HG03064 (cell line): Measurements from ENCODE around the gene LRRC74A.

ENCODE experiments used
- ATAC-seq: cut with Tn5 transposase; IDR thresholded peaks from one replicate; pipeline ENCODE4 v1.9.1; 2021; ENCODE audit warnings: low read depth; ENCODE audit not compliant: unreplicated experiment

The LRRC74A gene

DNA sequence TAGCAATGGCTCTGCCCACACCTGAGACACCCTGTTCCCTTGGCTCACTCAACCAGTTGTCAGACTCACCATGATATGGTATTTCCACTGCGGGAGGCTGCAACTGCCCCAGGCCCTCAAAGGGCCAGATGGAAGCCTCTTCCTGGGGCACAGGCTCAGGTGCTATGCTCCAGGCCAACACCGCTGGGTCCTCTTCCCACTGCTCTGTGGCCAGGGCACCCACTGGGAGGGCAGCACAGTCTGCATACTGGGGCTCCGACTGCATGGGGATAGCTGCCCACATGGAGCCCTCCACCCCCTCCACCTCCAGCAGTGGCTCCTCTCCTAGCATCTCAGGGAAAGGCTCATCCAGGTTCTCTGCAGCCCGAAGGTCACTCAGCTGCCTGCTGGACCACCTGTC is 17.2 kb upstream of the LRRC74A start:
- ATAC-seq, result no peak

DNA sequence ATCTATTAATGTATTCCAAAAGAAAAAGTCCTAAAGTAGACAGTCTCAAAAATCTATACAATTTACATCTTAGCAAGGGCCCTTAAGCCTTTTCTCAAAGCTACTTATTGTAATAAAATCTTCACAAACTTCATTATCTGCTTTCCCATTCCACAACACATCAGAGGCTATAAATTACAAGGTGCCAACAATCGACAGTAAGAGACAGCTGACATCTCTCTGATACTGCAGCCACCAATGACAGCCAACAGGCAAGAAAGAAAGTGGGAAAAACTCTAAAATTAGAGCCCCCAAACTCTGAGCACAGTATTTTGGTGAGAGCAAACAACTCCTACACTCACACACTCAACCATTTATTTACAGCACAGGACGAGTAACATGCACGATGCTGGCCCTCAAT is 15.7 kb upstream of the LRRC74A start:
- no peak for ATAC-seq

DNA sequence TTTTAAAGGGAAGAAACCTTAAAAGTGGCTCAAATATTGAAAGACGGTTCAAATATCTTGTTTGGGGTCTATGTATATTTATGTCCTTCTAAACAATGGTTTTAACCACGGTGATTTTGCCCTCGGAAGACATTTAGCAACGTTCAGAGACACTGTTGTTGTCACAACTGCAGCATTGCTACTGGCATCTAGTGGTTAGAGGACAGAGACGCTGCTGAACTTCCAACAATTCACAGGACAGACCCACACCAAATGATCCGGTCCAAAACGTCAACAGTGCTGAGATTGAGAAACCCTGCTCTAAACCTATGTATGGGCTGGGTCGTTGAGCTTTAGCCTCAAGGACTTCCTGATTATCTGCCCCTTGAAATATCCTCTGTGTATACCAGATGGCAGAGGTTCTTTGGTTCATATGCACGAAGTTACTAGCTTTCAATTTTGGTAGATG is 15.2 kb upstream of the LRRC74A start:
- ATAC-seq, result no peak

DNA sequence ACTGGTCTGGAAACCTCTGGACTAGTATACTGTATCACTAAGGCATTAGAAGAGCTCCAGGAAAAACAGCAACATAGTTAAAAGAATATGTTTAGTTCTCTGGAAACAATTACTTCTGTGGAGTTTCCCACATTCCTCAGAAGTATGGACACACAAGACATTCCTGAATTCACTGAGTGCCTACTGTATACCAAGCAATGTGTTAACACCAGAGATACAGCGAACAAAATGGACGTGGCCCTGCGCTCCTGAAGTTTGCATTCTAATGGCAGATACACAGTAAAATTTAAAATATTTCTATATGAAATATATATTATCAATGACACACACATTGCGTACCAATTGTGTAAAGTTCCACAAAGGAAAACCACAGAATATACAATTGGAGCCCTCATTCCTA is 14.6 kb upstream of the LRRC74A start:
- ATAC-seq, result no peak

DNA sequence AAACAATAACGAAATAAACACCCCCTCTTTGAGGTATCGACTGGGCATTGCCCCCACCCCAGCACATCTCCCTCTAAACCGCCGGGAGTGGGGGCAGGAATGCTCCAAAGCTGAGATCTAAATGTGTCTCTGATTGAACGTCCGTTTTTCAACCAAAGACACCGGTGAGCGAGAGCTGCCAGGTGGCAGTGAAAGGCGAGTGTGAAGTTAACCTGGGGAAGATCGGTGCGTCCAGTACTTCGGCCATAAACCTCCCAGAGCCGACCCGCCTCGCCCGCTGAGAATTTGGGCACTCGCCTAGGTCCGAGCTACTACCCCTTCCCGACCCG is 14.2 kb upstream of the LRRC74A start:
- peak; percentile 22 for ATAC-seq

DNA sequence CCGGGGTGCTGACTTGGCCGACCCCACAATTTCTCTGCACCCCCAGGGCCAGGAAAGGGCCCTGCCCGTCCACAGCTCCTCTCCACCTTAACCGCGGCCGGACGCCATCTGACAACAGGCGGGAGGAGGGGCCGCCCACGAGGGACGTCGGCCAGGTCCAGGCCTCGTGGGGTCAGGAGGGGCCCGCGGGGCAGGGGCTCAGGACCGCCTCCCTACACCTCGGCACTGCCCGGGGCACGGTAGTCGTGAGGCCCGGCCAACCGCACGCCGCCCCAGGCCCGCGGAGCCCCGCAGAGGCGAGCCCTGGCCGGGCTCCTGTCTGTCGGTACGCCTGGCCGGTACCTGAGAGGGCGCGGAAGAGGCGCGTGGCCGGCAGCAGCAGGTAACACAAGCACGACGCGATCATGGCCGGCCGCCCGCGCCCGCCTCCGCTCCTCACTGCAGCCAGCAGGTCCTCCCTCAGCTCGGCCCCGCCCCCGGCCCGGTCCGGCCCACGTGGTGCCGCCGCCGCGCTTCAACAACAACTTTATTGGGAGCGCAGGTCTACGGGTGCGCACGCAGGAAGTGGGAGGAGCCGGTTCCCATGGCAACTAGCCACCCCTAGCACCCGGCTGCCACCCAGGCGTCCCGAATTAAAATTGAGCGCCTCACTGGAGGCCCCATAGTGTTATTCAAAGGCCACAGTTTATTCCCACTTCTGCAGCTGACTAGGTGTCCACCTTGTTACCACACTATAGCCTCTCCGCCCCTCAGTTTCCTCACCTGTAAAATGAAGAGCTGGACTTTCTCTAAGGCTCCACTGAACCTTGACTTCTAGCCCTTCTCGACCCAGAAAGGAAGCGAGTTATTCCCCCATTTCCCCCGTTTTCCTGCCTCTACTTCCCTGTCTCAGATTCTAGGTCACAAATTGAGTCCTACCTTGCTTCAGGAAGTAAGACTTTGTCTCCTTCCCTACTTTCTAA is 13.5 kb upstream of the LRRC74A start, which contains the start of gene ANGEL1:
Gene ANGEL1, minus strand, starts transcription at position 461 of the 962 bp plus-strand sequence. Its CDS starts 55 bp downstream, at position 406.
- peak; percentile 63 for ATAC-seq

DNA sequence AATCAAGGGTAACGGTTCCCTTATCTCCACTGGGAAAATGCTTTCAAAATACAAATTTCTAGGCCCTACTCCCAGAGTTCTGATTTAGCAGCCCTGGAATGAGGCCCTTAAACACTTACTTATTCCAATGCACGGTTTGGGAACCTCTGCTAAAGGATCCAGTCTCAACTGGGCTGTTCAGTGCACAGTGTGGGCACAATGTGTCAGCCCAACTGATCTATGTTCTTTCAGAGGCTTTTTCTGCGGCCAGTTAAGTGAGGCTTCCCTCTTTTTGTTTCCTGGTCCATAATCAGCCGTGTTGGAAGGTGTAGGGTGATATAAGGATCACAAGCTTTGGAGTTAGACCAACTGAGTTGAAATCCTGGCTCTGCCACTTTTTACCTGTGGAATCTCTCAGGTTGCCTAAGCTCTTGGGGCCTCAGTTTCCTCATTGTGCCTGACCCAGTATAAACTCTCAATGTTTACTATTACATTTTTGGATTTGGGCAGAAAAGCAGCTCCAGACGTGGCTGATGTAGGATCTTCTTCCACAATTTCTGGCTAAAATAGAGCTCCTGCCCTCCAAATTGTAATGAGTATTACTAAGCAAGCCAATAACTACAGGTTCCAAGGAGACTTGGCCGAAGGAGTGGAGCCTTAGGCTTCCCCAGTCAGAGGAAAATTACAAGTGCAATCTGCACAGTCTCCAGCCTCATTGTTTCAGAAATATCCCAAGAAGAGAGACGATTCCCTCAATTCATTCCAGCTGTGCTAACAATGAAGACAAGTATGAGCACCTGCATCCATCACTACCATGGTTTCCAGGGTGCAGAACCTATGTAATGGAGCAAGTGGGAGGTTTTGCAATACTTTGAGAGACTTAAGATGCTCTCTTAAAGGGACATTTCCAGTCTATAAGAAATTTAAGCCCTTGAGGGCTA is 11.2 kb upstream of the LRRC74A start:
- no peak for ATAC-seq

DNA sequence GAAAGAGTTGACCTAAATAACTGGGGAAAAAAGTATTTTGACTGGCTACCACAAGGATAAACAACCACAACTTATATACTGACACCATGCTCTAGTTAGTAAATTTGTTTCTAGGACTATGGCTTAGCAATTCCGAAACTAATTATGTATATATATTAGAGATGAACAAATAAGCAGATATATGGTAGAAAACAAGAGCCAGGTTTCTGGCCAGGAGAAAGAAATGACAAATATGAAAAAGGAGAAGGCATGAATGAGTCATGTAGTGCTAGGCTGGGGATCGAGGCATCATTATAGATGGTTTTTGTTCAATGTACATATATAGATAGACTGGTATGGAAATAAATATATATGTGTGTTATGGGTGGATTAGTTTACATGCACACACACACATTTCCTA is 5.5 kb upstream of the LRRC74A start:
- no peak for ATAC-seq

DNA sequence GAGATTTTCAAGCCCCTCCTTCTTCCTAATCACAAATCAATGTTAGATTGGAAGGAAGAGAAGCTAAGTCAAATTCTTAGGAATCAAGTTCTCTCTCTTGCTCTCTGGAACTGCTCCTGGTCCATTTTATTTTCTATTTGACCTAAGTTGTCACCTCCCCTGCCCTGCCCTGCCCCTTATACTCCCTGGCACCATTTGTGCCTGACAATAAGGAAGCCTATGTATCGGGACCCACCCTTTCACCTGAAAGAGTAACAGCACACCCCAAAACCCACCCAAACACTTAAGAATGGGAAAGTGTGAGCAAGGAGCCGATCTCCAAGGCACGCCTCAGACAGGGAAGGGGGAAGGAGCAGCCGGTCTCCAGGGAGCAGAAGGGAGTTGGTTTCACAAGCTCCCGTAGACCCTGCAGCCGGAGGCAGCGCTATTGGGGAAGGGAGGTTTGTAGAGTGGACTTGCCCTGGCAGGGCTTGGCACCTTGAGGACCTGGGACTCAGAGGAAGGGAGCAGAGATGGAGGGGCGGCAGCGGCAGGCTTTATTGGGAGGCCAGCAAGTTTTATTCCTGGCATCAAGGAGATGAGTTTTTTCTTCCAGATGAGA is 1.6 kb downstream of the LRRC74A start:
- no peak for ATAC-seq

DNA sequence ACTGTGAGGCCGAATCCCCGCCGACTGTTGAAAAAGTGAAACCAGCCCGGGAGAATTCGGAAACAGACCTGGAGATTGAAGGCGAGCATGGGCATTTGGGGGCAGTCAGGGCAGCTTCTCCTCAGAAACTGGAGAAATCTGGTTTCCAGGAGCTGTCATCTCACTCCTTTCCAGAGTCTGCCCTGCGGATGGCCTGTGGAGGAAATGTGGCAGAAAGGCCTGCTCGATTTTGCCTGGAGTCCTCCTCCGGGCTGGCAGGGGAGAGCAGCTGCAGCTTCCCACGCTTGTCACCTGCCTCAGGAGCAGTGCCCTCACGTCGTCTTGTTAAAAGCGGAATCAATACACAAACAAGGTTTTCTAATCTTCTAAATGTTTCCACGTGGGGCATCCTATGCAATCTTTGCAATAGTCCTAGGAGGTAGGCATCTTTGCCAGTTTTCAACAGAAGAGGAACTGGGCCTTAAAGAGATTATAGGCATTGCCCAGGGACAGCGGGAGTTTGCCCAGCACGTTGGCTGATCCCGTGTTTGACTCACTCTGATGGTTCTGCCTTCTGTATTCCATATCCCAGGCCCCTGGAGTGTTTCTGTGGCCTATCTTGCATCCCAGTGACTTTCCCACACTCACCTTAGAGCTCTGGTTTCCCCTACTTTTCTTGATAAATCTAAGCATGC is 2.3 kb downstream of the LRRC74A start:
- no peak for ATAC-seq

DNA sequence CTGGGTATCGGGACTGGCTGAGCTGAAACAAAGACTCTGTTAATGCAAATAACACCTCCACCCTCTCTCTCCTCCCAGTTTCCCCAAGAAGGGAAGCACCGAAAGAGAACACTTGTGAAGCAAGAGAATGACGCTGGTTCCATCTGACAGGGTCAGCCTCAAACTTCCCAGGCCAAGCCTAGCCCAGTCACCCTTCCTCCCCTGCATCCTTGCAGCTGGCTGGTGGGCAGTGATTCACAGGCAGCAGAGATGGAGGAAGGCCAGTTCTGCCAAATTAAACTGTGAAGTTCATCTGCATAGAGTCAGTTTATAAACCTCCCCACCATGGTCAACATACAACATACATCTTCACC is 2.8 kb downstream of the LRRC74A start:
- ATAC-seq, result no peak

DNA sequence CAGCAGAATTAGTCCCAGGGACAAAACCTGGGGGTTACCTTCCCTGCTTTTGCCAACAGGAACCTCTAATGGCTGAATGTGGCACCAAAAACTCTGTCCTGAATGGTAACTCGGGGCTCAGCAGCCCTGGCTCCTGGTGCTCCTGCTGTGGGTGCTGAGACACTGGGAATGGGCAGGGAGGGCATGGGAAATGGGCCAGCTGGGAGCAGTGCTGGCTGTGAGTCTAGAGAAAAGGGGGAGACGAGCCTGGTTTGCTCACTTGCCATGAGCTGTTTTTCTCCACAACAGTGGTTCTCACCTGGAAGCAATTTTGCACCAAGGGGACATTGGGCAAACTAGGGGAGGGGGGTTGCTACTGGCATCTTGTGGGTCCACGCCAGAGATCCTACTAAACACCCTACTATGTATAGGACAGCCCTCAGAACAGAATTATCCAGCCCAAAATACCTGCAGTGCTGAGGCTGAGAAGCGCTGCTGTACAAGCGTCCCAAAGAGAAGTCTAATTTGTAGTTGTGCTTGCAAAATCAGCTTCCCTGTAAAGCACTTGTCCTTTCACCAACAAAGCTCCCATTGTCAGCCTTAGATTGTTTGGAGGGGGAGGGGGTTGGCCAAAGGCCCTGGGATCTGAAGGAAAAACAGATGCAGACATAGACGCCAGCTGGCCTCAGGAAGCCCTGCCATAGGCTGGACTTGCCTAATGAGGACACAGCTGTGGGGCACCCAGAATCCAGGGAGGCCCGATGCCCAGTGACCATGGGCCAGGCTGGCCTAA is 3.6 kb downstream of the LRRC74A start:
- ATAC-seq, result no peak

DNA sequence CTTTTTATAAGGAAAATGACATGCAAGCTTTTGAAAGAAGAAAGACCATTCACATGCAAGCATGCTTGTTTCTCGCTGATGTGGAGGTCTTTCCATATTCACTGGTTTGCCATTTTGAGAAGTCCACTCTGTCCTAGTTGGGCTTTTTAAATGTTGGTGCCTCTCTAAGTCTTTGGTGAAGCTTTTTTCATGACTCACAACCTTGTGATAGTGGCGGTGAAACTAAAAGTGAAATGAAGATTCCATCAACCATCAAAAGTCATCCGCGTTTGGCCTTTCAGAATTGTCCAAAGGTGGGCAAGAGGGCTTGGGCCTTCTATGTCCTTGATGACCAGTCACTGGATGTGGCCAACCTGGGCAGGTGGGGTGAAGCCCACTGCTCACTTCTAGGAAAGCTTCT is 4.3 kb downstream of the LRRC74A start:
- ATAC-seq, result no peak

DNA sequence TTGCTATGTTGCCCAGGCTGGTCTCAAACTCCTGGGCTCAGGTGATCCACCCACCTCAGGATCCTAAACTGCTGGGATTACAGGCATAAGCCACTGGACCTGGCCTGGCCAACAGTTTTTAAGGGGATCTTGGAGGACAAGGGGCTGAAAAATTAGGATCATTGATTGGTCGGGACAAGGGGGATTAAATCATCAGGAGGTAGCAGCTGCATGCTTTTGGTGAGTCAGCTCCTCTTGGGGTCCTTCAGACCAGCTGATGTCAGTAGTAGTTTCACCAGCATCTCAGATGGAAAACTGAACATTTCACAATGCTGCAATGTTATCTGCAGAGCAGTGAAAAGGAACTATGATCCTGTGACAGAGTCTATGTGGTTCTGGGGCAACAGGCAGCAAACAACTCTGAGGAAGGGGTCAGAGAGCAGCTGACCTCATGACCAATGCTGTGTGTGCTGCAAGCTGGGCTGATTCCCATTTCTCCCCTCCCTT is 6.3 kb downstream of the LRRC74A start:
- no peak for ATAC-seq

DNA sequence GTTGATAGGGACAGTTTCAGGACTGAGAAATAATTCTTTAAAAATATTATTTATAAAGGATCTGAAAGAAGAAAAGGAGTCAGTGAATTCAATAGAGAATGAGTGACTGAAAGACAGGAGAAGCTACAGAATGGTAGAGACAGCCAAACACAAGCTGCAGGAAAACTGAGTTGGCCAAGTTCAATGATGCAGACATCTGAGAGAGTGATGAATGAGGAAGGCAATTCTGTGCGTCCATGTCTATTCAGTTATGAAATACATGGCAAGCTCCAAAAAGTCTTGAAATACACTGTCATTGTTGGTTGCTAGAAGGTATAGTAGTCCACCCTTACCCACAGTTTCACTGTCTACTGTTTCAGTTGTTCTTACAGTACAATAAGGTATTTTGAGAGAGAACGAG is 6.8 kb downstream of the LRRC74A start:
- ATAC-seq, result no peak

DNA sequence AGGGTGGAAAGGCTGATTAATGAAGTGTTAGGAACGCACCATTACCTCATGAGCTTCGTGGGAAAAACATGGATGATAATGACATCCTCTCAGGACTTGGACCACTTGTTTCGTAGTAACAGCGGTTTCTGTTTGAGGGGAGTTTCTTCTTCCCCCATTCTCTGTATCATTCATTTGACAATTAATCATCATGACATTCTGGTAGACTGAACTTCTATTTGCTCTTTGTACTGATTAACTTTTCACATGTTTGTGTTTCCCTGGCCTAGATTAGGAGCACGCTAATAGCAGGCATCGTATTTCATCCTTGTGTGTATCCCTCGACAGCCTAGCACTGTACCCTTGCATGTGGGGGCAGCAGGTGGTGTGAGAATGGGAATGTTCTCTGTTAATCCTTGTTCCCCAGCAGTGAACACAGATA is 8.0 kb downstream of the LRRC74A start:
- no peak for ATAC-seq

DNA sequence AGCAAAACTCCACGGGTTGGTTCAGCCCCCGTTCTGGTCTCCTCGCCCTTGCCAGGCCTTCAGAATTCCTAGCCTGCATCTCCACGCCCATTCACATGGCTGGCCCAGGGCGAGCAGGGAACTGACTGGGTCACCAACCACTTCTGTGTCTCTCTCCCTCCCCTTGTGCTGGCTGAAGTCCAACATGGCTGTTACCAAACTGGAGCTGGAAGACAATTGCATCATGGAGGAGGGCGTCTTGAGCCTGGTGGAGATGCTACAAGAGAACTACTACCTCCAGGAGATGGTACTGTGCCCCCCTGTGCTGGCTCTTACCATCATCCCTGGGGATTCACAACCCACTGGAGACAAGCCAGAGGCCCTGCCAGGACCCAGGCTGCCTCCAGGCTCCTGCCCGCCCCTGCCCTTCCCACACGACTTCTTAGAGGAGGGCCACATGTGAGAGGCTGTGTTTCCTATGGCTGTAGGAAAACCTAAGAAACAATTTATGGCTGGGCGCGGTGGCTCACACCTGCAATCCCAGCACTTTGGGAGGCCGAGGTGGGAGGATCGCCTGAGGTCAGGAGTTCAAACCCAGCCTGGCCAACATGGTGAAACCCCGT is 9.9 kb downstream of the LRRC74A start:
- no peak for ATAC-seq

DNA sequence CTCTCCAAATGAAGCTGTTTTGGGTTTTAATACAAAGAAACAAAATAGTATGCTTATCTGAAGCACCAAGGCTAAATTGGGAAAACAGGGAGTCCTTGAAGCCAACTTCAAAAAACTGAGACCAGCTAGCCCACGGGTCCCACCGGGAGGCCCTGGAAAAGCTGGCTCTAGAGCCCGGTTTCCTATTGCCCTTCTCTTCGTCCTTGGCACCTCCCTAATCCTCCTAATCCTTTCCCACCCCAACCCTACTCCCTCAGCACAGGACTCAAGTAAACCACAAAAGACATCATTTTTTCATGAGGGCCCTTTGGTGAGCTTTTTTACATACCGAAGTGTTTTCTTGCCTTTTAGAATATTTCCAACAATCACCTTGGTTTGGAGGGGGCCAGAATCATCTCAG is 11.3 kb downstream of the LRRC74A start:
- no peak for ATAC-seq

DNA sequence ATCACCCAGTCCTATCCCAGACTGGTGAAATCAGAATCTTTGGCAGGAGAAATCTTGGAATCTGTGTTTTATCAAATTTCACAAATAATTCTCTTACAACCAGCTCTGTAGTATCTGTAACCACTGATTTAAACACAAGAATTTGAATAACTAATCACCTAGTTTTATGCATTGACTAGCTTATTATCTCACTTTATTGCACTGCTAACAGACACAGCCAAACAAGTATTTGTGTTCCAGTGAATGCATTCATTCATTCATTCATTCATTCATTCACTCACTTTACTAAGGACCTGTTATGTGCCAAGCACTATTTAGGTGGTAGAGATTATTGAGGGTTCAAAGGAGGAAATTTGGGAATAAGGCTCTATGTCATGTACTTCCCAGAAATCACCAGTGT is 16.2 kb downstream of the LRRC74A start:
- ATAC-seq, result no peak
